PC-3 (cell line): ENCODE measurements around the gene OMP. TPM values are rescaled to one million over a fixed set of nuclear protein-coding genes. Genes with fewer than 3 reads are reported as not detected.
A peak's percentile ranks its signal among the peaks of the same experiment; 100 is the strongest.

Experiments used
- ATAC-seq: fragments of 200-7000 bp; cut with Tn5 transposase; 2 replicates; pipeline ENCODE4 v1.9.1; 2020; ENCODE audit warnings: mild to moderate bottlenecking, moderate library complexity
- BruUV-seq: library from RNA; stranded (reverse); fragments of 400-500 nt; replicated peaks from 2 replicates; lab custom pipeline; 2021; lab: Mats Ljungman, UMichigan
- CTCF ChIA-PET: fragments of 300-600 bp; sonication (Branson Sonifier 250); formaldehyde crosslinking; loops from one replicate; lab custom pipeline; 2022; ENCODE audit warnings: antibody characterized with exemption; lab: Charles Lee
- POLR2A ChIA-PET: fragments of 300-600 bp; sonication (Branson Sonifier 250); formaldehyde crosslinking; loops from one replicate; lab custom pipeline; 2022; ENCODE audit warnings: antibody characterized with exemption; ENCODE audit not compliant: unreplicated experiment; lab: Charles Lee
- DNase-seq: peaks from one replicate; pipeline ENCODE4 v3.0.0-alpha.2; 2015
- H2AFZ ChIP-seq: fragments of 300-600 bp; sonication (generic); 2 replicates; pipeline ENCODE4 v1.6.0; 2016; ENCODE audit warnings: antibody characterized with exemption, low read length
- H3F3A ChIP-seq: fragments of 300-600 bp; sonication (generic); one replicate; pipeline ENCODE4 v1.6.0; 2017; ENCODE audit warnings: antibody characterized with exemption, low read length, control low read depth, mild to moderate bottlenecking; ENCODE audit not compliant: unreplicated experiment
- H3K27ac ChIP-seq: fragments of 300-600 bp; sonication (generic); 2 replicates; pipeline ENCODE4 v1.5.1; 2016; ENCODE audit warnings: mild to moderate bottlenecking, low read length
- H3K27me3 ChIP-seq: fragments of 300-600 bp; sonication (generic); 2 replicates; pipeline ENCODE4 v1.6.1; 2016; ENCODE audit warnings: low read length, mixed read lengths
- H3K36me3 ChIP-seq: fragments of 300-600 bp; sonication (generic); 2 replicates; pipeline ENCODE4 v1.6.1; 2016; ENCODE audit warnings: low read depth, mixed run types, low read length, mixed read lengths
- H3K4me1 ChIP-seq: fragments of 300-600 bp; sonication (generic); 2 replicates; pipeline ENCODE4 v1.5.1; 2016; ENCODE audit warnings: low read length; ENCODE audit not compliant: insufficient read depth
- H3K4me2 ChIP-seq: fragments of 300-600 bp; sonication (generic); 2 replicates; pipeline ENCODE4 v1.6.0; 2016; ENCODE audit warnings: low read length
- H3K4me3 ChIP-seq: fragments of 300-600 bp; sonication (generic); 2 replicates; pipeline ENCODE4 v1.5.1; 2016; ENCODE audit warnings: mild to moderate bottlenecking, low read length, mixed read lengths
- H3K79me2 ChIP-seq: fragments of 300-600 bp; sonication (generic); 2 replicates; pipeline ENCODE4 v1.6.1; 2017; ENCODE audit warnings: low read length, mixed read lengths
- H3K9ac ChIP-seq: fragments of 300-600 bp; sonication (generic); 2 replicates; pipeline ENCODE4 v1.6.0; 2016; ENCODE audit warnings: mild to moderate bottlenecking, low read length
- H3K9me2 ChIP-seq: fragments of 300-600 bp; sonication (generic); replicated peaks from 2 replicates; pipeline ENCODE4 v1.6.1; 2016; ENCODE audit warnings: mixed run types, low read length, mixed read lengths
- H3K9me3 ChIP-seq: fragments of 300-600 bp; sonication (generic); 2 replicates; pipeline ENCODE4 v1.6.1; 2016; ENCODE audit warnings: low read length, mixed read lengths
- H4K20me1 ChIP-seq: fragments of 300-600 bp; sonication (generic); 2 replicates; pipeline ENCODE4 v1.6.1; 2016; ENCODE audit warnings: low read length, mixed read lengths
- EZH2 ChIP-seq: fragments of 300-600 bp; sonication (generic); IDR thresholded peaks from one replicate; pipeline ENCODE4 v1.6.1; 2017; ENCODE audit warnings: antibody characterized with exemption, mild to moderate bottlenecking, low read length; ENCODE audit not compliant: unreplicated experiment
- EZH2phosphoT487 ChIP-seq: fragments of 300-600 bp; sonication (generic); IDR thresholded peaks from 2 replicates; pipeline ENCODE4 v1.6.1; 2018; ENCODE audit warnings: mild to moderate bottlenecking, antibody characterized with exemption, low read length, borderline replicate concordance
- intact Hi-C: fragments of 100-400 bp; cut with micrococcal nuclease; formaldehyde crosslinking; loops from 2 replicates; pipeline ENCODE4 v1.9.0; 2023
- total RNA-seq: library from RNA; depleted of rRNA; stranded (reverse); fragments of >200 nt; gene quantifications from 2 replicates; pipeline ENCODE4 v1.2.3, GENCODE V29; 2014
- TF ChIP-seq, protein P1 (sequence below): fragments of 300-600 bp; sonication (generic); conservative IDR thresholded peaks from 2 replicates; pipeline ENCODE4 v1.5.1; 2017; ENCODE audit warnings: antibody characterized with exemption, low read depth, mild to moderate bottlenecking, low read length

Gene OMP
- total RNA-seq, 1 experiment from 2014 or later, result not detected

DNA sequence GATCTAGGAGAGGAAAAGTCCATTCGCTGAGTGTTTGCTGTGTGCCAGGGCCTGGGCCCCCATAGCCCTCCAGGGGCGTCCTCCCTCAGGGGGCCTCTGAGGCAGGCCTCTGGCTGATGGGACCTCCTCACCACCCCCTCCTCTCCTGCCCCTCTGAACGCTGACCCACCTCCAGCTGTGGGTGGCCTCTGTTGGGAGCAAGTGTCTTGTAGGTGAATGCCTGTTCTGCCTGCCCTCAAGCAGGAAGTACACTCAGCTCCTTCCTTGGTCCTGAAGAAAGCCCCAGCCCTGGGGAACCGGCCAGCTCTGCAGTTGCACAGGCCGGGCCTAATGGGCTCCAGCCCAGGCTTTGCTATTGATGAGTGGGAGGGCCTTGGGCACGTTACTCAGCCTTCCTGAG is 28.9 kb downstream of the OMP start:
- no peaks in the 10 kb centered on the region for H3K9me2 ChIP-seq
- H3K27ac ChIP-seq, result no peak overlapping the region
- intact Hi-C loops, result no loop called here
- no peak for ATAC-seq
- no peaks in the 10 kb centered on the region for H3K27me3 ChIP-seq
- H3K9me3 ChIP-seq, result no peaks in the 10 kb centered on the region
- no peaks in the 10 kb centered on the region for H3K79me2 ChIP-seq
- no peaks in the 10 kb centered on the region for H4K20me1 ChIP-seq
- H3K4me2 ChIP-seq, result no peak overlapping the region
- no peaks in the 10 kb centered on the region for H3F3A ChIP-seq
- no peaks in the 10 kb centered on the region for H3K36me3 ChIP-seq
- BruUV-seq, result no TSS peak
- H2AFZ ChIP-seq, result no peak overlapping the region
- H3K4me1 ChIP-seq, result peaks cover 10% of the 10 kb centered on the region
- no peak for DNase-seq
- no peak overlapping the region for H3K4me3 ChIP-seq
- CTCF ChIA-PET, result no interaction called here
- TF ChIP-seq, protein P1, sequence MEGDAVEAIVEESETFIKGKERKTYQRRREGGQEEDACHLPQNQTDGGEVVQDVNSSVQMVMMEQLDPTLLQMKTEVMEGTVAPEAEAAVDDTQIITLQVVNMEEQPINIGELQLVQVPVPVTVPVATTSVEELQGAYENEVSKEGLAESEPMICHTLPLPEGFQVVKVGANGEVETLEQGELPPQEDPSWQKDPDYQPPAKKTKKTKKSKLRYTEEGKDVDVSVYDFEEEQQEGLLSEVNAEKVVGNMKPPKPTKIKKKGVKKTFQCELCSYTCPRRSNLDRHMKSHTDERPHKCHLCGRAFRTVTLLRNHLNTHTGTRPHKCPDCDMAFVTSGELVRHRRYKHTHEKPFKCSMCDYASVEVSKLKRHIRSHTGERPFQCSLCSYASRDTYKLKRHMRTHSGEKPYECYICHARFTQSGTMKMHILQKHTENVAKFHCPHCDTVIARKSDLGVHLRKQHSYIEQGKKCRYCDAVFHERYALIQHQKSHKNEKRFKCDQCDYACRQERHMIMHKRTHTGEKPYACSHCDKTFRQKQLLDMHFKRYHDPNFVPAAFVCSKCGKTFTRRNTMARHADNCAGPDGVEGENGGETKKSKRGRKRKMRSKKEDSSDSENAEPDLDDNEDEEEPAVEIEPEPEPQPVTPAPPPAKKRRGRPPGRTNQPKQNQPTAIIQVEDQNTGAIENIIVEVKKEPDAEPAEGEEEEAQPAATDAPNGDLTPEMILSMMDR, result no peak
- TF ChIP-seq EZH2phosphoT487 (no peak), EZH2 (no peak)
- no peak overlapping the region for H3K9ac ChIP-seq
- POLR2A ChIA-PET, result no interaction called here

DNA sequence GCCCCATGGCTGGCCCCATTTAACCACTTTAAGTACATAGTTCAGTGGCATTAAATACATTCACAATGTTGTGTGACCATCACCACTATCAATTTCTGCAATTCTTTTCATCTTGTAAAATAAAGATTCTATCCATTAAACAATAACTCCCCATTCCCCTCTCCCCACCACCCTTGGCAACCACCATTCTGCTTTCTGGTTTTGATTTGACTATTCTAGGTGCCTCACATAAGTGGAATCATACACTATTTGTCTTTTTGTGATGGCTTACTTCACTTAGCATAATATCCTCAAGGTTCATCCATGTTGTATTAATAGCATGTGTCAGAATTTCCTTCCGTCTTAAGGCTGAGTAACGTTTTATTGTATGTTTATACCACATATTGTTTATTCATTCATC is 32.4 kb downstream of the OMP start:
- no peak overlapping the region for H3K9ac ChIP-seq
- POLR2A ChIA-PET, result no interaction called here

DNA sequence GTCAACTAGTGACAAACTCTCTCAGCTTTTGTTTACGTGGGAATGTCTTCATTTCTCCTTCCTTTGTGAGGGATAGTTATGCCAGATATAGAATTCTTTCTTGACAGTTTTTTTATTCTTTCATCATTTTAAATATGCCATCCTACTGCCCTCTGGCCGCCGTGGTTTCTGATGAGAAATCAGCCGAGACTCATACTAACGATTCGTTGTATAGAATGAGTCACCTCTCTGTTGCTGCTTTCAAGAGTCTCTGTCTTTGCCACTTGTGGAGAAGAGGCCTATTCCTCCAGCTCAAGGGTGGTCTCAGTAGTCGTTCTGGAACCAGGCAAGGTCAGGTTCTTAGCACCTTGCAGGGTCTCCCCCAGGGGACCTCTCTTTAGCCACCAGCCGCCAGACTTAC is 33.4 kb downstream of the OMP start:
- H3K4me3 ChIP-seq, result no peak overlapping the region
- no peaks in the 10 kb centered on the region for H3F3A ChIP-seq
- DNase-seq (peak; percentile 62), ATAC-seq (peak; percentile 82)
- H3K9me2 ChIP-seq, result no peaks in the 10 kb centered on the region
- H3K9ac ChIP-seq, result no peak overlapping the region
- intact Hi-C loops, result no loop called here
- ChIA-PET POLR2A (no interaction called here), CTCF (no interaction called here)
- no peaks in the 10 kb centered on the region for H4K20me1 ChIP-seq
- H3K4me2 ChIP-seq, result 0 out of 2 replicates have a peak overlapping the region, but pooled peaks have one; percentile 9
- no peaks in the 10 kb centered on the region for H3K27me3 ChIP-seq
- TF ChIP-seq EZH2, result no peak
- TF ChIP-seq EZH2phosphoT487, result no peak
- TF ChIP-seq, protein P1, result no peak
- no peaks in the 10 kb centered on the region for H3K79me2 ChIP-seq
- H2AFZ ChIP-seq, result no peak overlapping the region
- no TSS peak for BruUV-seq
- no peaks in the 10 kb centered on the region for H3K9me3 ChIP-seq
- no peak overlapping the region for H3K27ac ChIP-seq
- no peaks in the 10 kb centered on the region for H3K36me3 ChIP-seq
- peaks cover 11% of the 10 kb centered on the region for H3K4me1 ChIP-seq

More for the DNA sequence above, 32.4 kb downstream of the OMP start:
- ATAC-seq (no peak), DNase-seq (no peak)
- H2AFZ ChIP-seq, result no peak overlapping the region
- peaks cover 6% of the 10 kb centered on the region for H3K4me1 ChIP-seq
- BruUV-seq, result no TSS peak
- H3K36me3 ChIP-seq, result no peaks in the 10 kb centered on the region
- H3K79me2 ChIP-seq, result no peaks in the 10 kb centered on the region
- no peaks in the 10 kb centered on the region for H3K9me3 ChIP-seq
- H4K20me1 ChIP-seq, result no peaks in the 10 kb centered on the region
- H3K27me3 ChIP-seq, result no peaks in the 10 kb centered on the region
- H3K4me3 ChIP-seq, result no peak overlapping the region
- H3K4me2 ChIP-seq, result no peak overlapping the region
- no peaks in the 10 kb centered on the region for H3K9me2 ChIP-seq
- CTCF ChIA-PET, result interaction anchor here (0.6 kb wide), 1 partner anchor 215 kb away, joined by 3 read pairs; no protein-coding TSS in a partner anchor
- TF ChIP-seq EZH2phosphoT487 (no peak), EZH2 (no peak)
- TF ChIP-seq, protein P1, result no peak
- intact Hi-C loops, result no loop called here
- H3F3A ChIP-seq, result no peaks in the 10 kb centered on the region
- no peak overlapping the region for H3K27ac ChIP-seq
